A549 (cell line): ENCODE results near the gene KRT36. TPM values are rescaled to one million over a fixed set of nuclear protein-coding genes. Genes with fewer than 3 reads are reported as not detected.

Source experiments
- ATAC-seq, 2 experiments: fragments of 200-7000 bp in 1 of 2; fragments of >200 bp in 1 of 2; cut with Nextera tagmentation in 1 of 2; cut with Tn5 transposase in 1 of 2; 3 replicates each; pipeline versions ENCODE4 v1.8.0 to v1.9.1; 2018 to 2020; ENCODE audit warnings: mild to moderate bottlenecking in 1 of 2, moderate library complexity in 1 of 2
- CTCF ChIA-PET: fragments of 300-600 bp; sonication (Branson Sonifier 250); formaldehyde crosslinking; extraction: SDS; loops from one replicate; lab custom pipeline; 2021; ENCODE audit warnings: antibody characterized with exemption, inconsistent platforms; lab: Yijun Ruan, JAX
- POLR2A ChIA-PET: fragments of 350-600 bp; formaldehyde crosslinking; extraction: SDS; loops from one replicate; lab custom pipeline; 2021; ENCODE audit warnings: antibody characterized with exemption, inconsistent platforms; lab: Yijun Ruan, JAX
- DNase-seq, 2 experiments: peaks; one replicate each; pipeline versions ENCODE4 v3.0.0 to v3.0.0-alpha.2; 2011 to 2016; ENCODE audit warnings: low read depth in 1 of 2, low spot score in 1 of 2
- FAIRE-seq: peaks from 2 replicates; lab custom pipeline; 2011; peaks lifted over from hg19 to GRCh38; lab: Jason Lieb, UNC
- H3K27ac ChIP-seq, 2 experiments: fragments of >200 bp; sonication (Bioruptor Twin); formaldehyde crosslinking; 3 replicates each; pipeline ENCODE4 v1.5.1; 2016 to 2017
- H3K4me1 ChIP-seq: fragments of >200 bp; sonication (Bioruptor Twin); formaldehyde crosslinking; 3 replicates; pipeline ENCODE4 v1.6.1; 2016
- H3K4me2 ChIP-seq: fragments of >200 bp; sonication (Bioruptor Twin); formaldehyde crosslinking; 3 replicates; pipeline ENCODE4 v1.6.1; 2016
- H3K4me3 ChIP-seq: fragments of >200 bp; sonication (Bioruptor Twin); formaldehyde crosslinking; 3 replicates; pipeline ENCODE4 v1.5.1; 2016
- H3K9me3 ChIP-seq: fragments of >200 bp; sonication (Bioruptor Twin); formaldehyde crosslinking; 3 replicates; pipeline ENCODE4 v1.6.1; 2016
- BCL3 ChIP-seq: fragments of >200 bp; sonication (Bioruptor Twin); formaldehyde crosslinking; IDR thresholded peaks from 3 replicates; pipeline ENCODE4 v1.6.1; 2016
- CBX2 ChIP-seq: fragments of 200-600 bp; sonication (generic); IDR thresholded peaks from 2 replicates; pipeline ENCODE4 v1.6.1; 2016; ENCODE audit warnings: low read depth, mild to moderate bottlenecking, borderline replicate concordance
- CBX8 ChIP-seq: fragments of 200-600 bp; sonication (generic); IDR thresholded peaks from 2 replicates; pipeline ENCODE4 v1.6.1; 2016
- CEBPB ChIP-seq, 2 experiments: fragments of >200 bp in 1 of 2; sonication (Bioruptor Twin) in 1 of 2; formaldehyde crosslinking in 1 of 2; IDR thresholded peaks; 2 replicates each; pipeline ENCODE4 v1.6.1; 2012 to 2016
- CHD4 ChIP-seq: fragments of 200-600 bp; sonication (generic); IDR thresholded peaks from 2 replicates; pipeline ENCODE4 v1.6.1; 2016; ENCODE audit warnings: antibody characterized with exemption, mild to moderate bottlenecking, borderline replicate concordance
- E2F6 ChIP-seq: IDR thresholded peaks from 2 replicates; pipeline ENCODE4 v1.6.1; 2012; ENCODE audit warnings: low read depth, borderline replicate concordance
- EHMT2 ChIP-seq: fragments of 200-600 bp; sonication (generic); IDR thresholded peaks from 2 replicates; pipeline ENCODE4 v1.6.1; 2016; ENCODE audit warnings: antibody characterized with exemption, low read depth, mild to moderate bottlenecking, moderate library complexity
- EP300 ChIP-seq, 2 experiments: fragments of >200 bp; sonication (Bioruptor Twin); formaldehyde crosslinking; IDR thresholded peaks; 2 replicates in 1 of 2; 3 replicates in 1 of 2; pipeline ENCODE4 v1.6.1; 2016 to 2017
- FOSB ChIP-seq: fragments of 250-450 bp; sonication (Bioruptor Pico); IDR thresholded peaks from 2 replicates; pipeline ENCODE4 v1.5.0; 2020; ENCODE audit warnings: mild to moderate bottlenecking, moderate library complexity
- FOXS1 ChIP-seq: fragments of 250-450 bp; sonication (Bioruptor Pico); IDR thresholded peaks from 2 replicates; pipeline ENCODE4 v1.5.0; 2020; ENCODE audit warnings: mild to moderate bottlenecking, moderate library complexity
- GATA3 ChIP-seq: IDR thresholded peaks from 2 replicates; pipeline ENCODE4 v1.6.1; 2012; ENCODE audit warnings: borderline replicate concordance
- HDAC2 ChIP-seq: fragments of 200-600 bp; sonication (generic); IDR thresholded peaks from 2 replicates; pipeline ENCODE4 v1.6.1; 2016
- HEYL ChIP-seq: fragments of 250-450 bp; sonication (Bioruptor Pico); IDR thresholded peaks from 2 replicates; pipeline ENCODE4 v1.8.0; 2021; ENCODE audit warnings: mild to moderate bottlenecking, moderate library complexity
- HMGXB4 ChIP-seq: fragments of 250-450 bp; sonication (Bioruptor Pico); IDR thresholded peaks from 2 replicates; pipeline ENCODE4 v1.5.0; 2021; ENCODE audit warnings: mild to moderate bottlenecking, moderate library complexity, borderline replicate concordance
- HOXB5 ChIP-seq: fragments of 250-450 bp; sonication (Bioruptor Pico); IDR thresholded peaks from 2 replicates; pipeline ENCODE4 v1.5.0; 2020; ENCODE audit warnings: mild to moderate bottlenecking, moderate library complexity
- JUN ChIP-seq, 2 experiments: fragments of >200 bp; sonication (Bioruptor Twin); formaldehyde crosslinking; IDR thresholded peaks; 2 replicates in 1 of 2; 3 replicates in 1 of 2; pipeline ENCODE4 v1.6.1; 2016 to 2017
- JUNB ChIP-seq: fragments of >200 bp; sonication (Bioruptor Twin); formaldehyde crosslinking; IDR thresholded peaks from 2 replicates; pipeline ENCODE4 v1.6.1; 2016
- MAFK ChIP-seq: fragments of 450-650 bp; IDR thresholded peaks from 2 replicates; pipeline ENCODE4 v1.6.1; 2014; ENCODE audit not compliant: partially characterized antibody
- NFE2L2 ChIP-seq: fragments of 150-350 bp; conservative IDR thresholded peaks from 2 replicates; pipeline ENCODE4 v1.6.1; 2014; ENCODE audit warnings: low read length
- NR3C1 ChIP-seq: fragments of >200 bp; sonication (Bioruptor Twin); formaldehyde crosslinking; IDR thresholded peaks from 3 replicates; pipeline ENCODE4 v1.6.1; 2017
- POLR2AphosphoS2 ChIP-seq: conservative IDR thresholded peaks from 2 replicates; pipeline ENCODE4 v1.6.1; 2012; ENCODE audit warnings: low read length, improper control_type of control experiment, inconsistent platforms
- RAD21 ChIP-seq, 2 experiments: fragments of >200 bp in 1 of 2; sonication (Bioruptor Twin) in 1 of 2; formaldehyde crosslinking in 1 of 2; IDR thresholded peaks in 1 of 2; conservative IDR thresholded peaks in 1 of 2; 2 replicates in 1 of 2; 3 replicates in 1 of 2; pipeline ENCODE4 v1.6.1; 2012 to 2018; ENCODE audit warnings: inconsistent platforms in 1 of 2
- RCOR1 ChIP-seq: fragments of 150-350 bp; IDR thresholded peaks from 2 replicates; pipeline ENCODE4 v1.6.1; 2014; ENCODE audit warnings: antibody characterized with exemption, low read length, low read depth
- RFX5 ChIP-seq: fragments of 450-650 bp; IDR thresholded peaks from 2 replicates; pipeline ENCODE4 v1.7.1; 2014; ENCODE audit warnings: antibody characterized with exemption, mild to moderate bottlenecking, moderate library complexity
- TFCP2L1 ChIP-seq: fragments of 250-450 bp; sonication (Bioruptor Pico); IDR thresholded peaks from 2 replicates; pipeline ENCODE4 v1.5.0; 2021; ENCODE audit warnings: mild to moderate bottlenecking
- USF2 ChIP-seq: fragments of 450-650 bp; IDR thresholded peaks from 2 replicates; pipeline ENCODE4 v1.6.1; 2014; ENCODE audit warnings: antibody characterized with exemption
- ZSCAN20 ChIP-seq: fragments of 250-450 bp; sonication (Bioruptor Pico); IDR thresholded peaks from 2 replicates; pipeline ENCODE4 v1.8.0; 2022; ENCODE audit warnings: mild to moderate bottlenecking, moderate library complexity
- WGBS: methylation state at CpG from one replicate; pipeline ENCODE4 v1.1.6; 2017; ENCODE audit errors: missing lambda C conversion rate; 5-methylcytosine and 5-hydroxymethylcytosine counted together
- polyA plus RNA-seq, 4 experiments: library from polyadenylated mRNA; depleted of rRNA in 3 of 4; stranded (reverse); fragments of >200 nt; fragmentation: RNase III in 1 of 4; extraction: RNeasy Plus Mini Kit Qiagen cat#74134 plus additional on column Dnase treatment in 1 of 4; gene quantifications; 2 replicates in 3 of 4; 3 replicates in 1 of 4; pipeline ENCODE4 v1.2.3, GENCODE V29; 2011 to 2017

KRT36 gene
- polyA plus RNA-seq, 2 of the 4 experiments (the other 2 are of a cell fraction) = not detected

GRCh38 chr17:41467561-41467960 is 22.1 kb downstream of the KRT36 start:
- no peak for TF ChIP-seq FOXS1 (CRISPR knock-in tag)
- no peak for TF ChIP-seq MAFK
- TF ChIP-seq JUNB = no peak
- TF ChIP-seq GATA3 = no peak
- TF ChIP-seq JUN (IDR thresholded peaks at IDR 0.05) = no peak
- no peak for TF ChIP-seq HDAC2
- TF ChIP-seq RFX5 = no peak
- TF ChIP-seq CBX2 = no peak
- no peak for TF ChIP-seq USF2
- TF ChIP-seq RAD21 (conservative IDR thresholded peaks at IDR 0.05 in 1 of 2, IDR thresholded peaks at IDR 0.05 in 1 of 2) = no peak
- no peak for TF ChIP-seq CBX8
- no peak for TF ChIP-seq E2F6
- TF ChIP-seq HOXB5 = no peak
- no peak for TF ChIP-seq HEYL (CRISPR knock-in tag)
- no peak for TF ChIP-seq TFCP2L1 (CRISPR knock-in tag)
- no peak for TF ChIP-seq EP300 (IDR thresholded peaks at IDR 0.05)
- TF ChIP-seq NR3C1 = no peak
- TF ChIP-seq, all 56 proteins: peak for 0
- Histone ChIP-seq H3K27ac (no peak overlapping the region), H3K9me3 (peaks cover 28% of the 10 kb centered on the region), H3K4me3 (no peak overlapping the region), H3K4me1 (peaks cover 13% of the 10 kb centered on the region), H3K4me2 (no peak overlapping the region)
- ChIA-PET CTCF (interaction anchor here (0.6 to 2.9 kb wide), 7 partner anchors 16 to 199 kb away, joined by 3 to 22 read pairs (median 3); no protein-coding TSS in a partner anchor), POLR2A (no interaction called here)
- DNase-seq = no peak
- no peak for FAIRE-seq
- ATAC-seq = no peak
- WGBS = 64% methylated on average over 4 of the region's 4 CpGs

- no peak for TF ChIP-seq NFE2L2
- TF ChIP-seq ZSCAN20 (CRISPR knock-in tag) = no peak
- TF ChIP-seq BCL3 = no peak
- TF ChIP-seq RAD21 (conservative IDR thresholded peaks at IDR 0.05 in 1 of 2, IDR thresholded peaks at IDR 0.05 in 1 of 2) = no peak
- TF ChIP-seq EHMT2 = no peak
- TF ChIP-seq HEYL (CRISPR knock-in tag) = no peak
- no peak for TF ChIP-seq POLR2AphosphoS2
- no peak for TF ChIP-seq RFX5
- TF ChIP-seq FOSB (CRISPR knock-in tag) = no peak
- no peak for TF ChIP-seq CHD4
- TF ChIP-seq EP300 (IDR thresholded peaks at IDR 0.05) = no peak
- no peak for TF ChIP-seq HOXB5
- no peak for TF ChIP-seq CEBPB (IDR thresholded peaks at IDR 0.05)
- no peak for TF ChIP-seq HMGXB4 (CRISPR knock-in tag)
- no peak for TF ChIP-seq RCOR1
- ChIA-PET POLR2A (no interaction called here), CTCF (interaction anchor here (0.9 to 2.9 kb wide), 6 partner anchors 14 to 182 kb away, joined by 3 to 22 read pairs (median 4); partner anchors contain the start of gene KRT35)
- Histone ChIP-seq H3K4me1 (peaks cover 13% of the 10 kb centered on the region), H3K4me2 (no peak within 1 kb of the TSS), H3K4me3 (no peak within 1 kb of the TSS), H3K27ac (no peak within 1 kb of the TSS), H3K9me3 (peaks cover 25% of the 10 kb centered on the region)
- ATAC-seq (no peak), DNase-seq (no peak), FAIRE-seq (no peak)
- WGBS = 75% methylated on average over 14 of the region's 14 CpGs
These were observed 22.7 kb downstream of the KRT36 start, which contains the start of gene KRT32 for GRCh38 chr17:41466988-41467387. Gene KRT32 (minus strand): TSS chr17:41467386. CDS start chr17:41467325, 61 bp downstream.
